Measurements from ENCODE around the gene ZBTB46.

The ZBTB46 gene

GRCh38 chr20:63861981-63862901 is 31.2 kb upstream of the ZBTB46 start:
- H3K4me3 ChIP-seq (ENCODE audit: low read depth, low read length) = no peak overlapping the region
- TF ChIP-seq CTCF (conservative IDR thresholded peaks at IDR 0.05; ENCODE audit: low read depth, low read length) = no peak
- no peak for DNase-seq (ENCODE audit: low read depth)

GRCh38 chr20:63861365-63861934 is 30.4 kb upstream of the ZBTB46 start, which contains the start of gene ABHD16B:
Gene ABHD16B (plus strand): TSS chr20:63861498. CDS start chr20:63861541, 43 bp downstream.
- DNase-seq (ENCODE audit: low read depth) = no peak
- no peak within 1 kb of the TSS for H3K4me3 ChIP-seq (ENCODE audit: low read depth, low read length)
- no peak for TF ChIP-seq CTCF (conservative IDR thresholded peaks at IDR 0.05; ENCODE audit: low read depth, low read length)

- TF ChIP-seq CTCF (conservative IDR thresholded peaks at IDR 0.05; ENCODE audit: low read depth, low read length) = no peak
- no peak overlapping the region for H3K4me3 ChIP-seq (ENCODE audit: low read depth, low read length)
Measured at GRCh38 chr20:63860325-63861051, 29.4 kb upstream of the ZBTB46 start.

GRCh38 chr20:63859166-63859699 is 28.2 kb upstream of the ZBTB46 start:
- no peak overlapping the region for H3K4me3 ChIP-seq (ENCODE audit: low read depth, low read length)
- no peak for TF ChIP-seq CTCF (conservative IDR thresholded peaks at IDR 0.05; ENCODE audit: low read depth, low read length)
- DNase-seq (ENCODE audit: low read depth) = no peak

More at GRCh38 chr20:63860325-63861051, 29.4 kb upstream of the ZBTB46 start:
- DNase-seq (ENCODE audit: low read depth) = no peak

GRCh38 chr20:63858393-63859165 is 27.5 kb upstream of the ZBTB46 start:
- DNase-seq (ENCODE audit: low read depth) = peak; percentile 94
- peak overlapping the region; percentile 8 for H3K4me3 ChIP-seq (ENCODE audit: low read depth, low read length)
- TF ChIP-seq CTCF (conservative IDR thresholded peaks at IDR 0.05; ENCODE audit: low read depth, low read length) = peak; percentile 79

- H3K4me3 ChIP-seq (ENCODE audit: low read depth, low read length) = no peak overlapping the region
- TF ChIP-seq CTCF (conservative IDR thresholded peaks at IDR 0.05; ENCODE audit: low read depth, low read length) = no peak
- DNase-seq (ENCODE audit: low read depth) = peak; percentile 76
Measured at GRCh38 chr20:63857764-63858392, 26.8 kb upstream of the ZBTB46 start.

Data from choroid plexus epithelial cell (primary cell).